Breast epithelium (tissue), 4 donors: ENCODE data around the gene KDF1. TPM values are rescaled to one million over a fixed set of nuclear protein-coding genes. Genes with fewer than 3 reads are reported as not detected.

Experiments
- DNase-seq, 2 donors: peaks; one replicate each; pipeline ENCODE4 v3.0.0-alpha.2; 2019; ENCODE audit warnings: low spot score in 2 of 2
- H3K27ac ChIP-seq, 2 donors: fragments of 200-600 bp; sonication (generic) in 1 of 2; one replicate each; pipeline ENCODE4 v1.5.1; 2016 to 2019; ENCODE audit warnings: mild to moderate bottlenecking in 1 of 2
- H3K27me3 ChIP-seq, 2 donors: fragments of 200-600 bp; sonication (generic) in 1 of 2; one replicate each; pipeline versions ENCODE4 v1.5.1 to v1.6.0; 2017 to 2019; ENCODE audit warnings: control low read depth in 1 of 2, mild to moderate bottlenecking in 1 of 2
- H3K36me3 ChIP-seq: fragments of 200-600 bp; one replicate; pipeline ENCODE4 v1.5.1; 2019
- H3K4me1 ChIP-seq, 2 donors: fragments of 200-600 bp; sonication (generic); one replicate each; pipeline ENCODE4 v1.5.1; 2016 to 2019; ENCODE audit warnings: control low read depth in 1 of 2
- H3K4me3 ChIP-seq, 3 donors: fragments of 200-600 bp; sonication (generic); 1 replicate in 2 of 3; 2 replicates in 1 of 3; pipeline ENCODE4 v1.5.1; 2016 to 2019; ENCODE audit warnings: mild to moderate bottlenecking in 3 of 3, moderate library complexity in 2 of 3
- H3K9me3 ChIP-seq, 2 donors: fragments of 200-600 bp; sonication (generic) in 1 of 2; one replicate each; pipeline ENCODE4 v1.5.1; 2016 to 2019; ENCODE audit warnings: control low read depth in 1 of 2
- POLR2A ChIP-seq: fragments of 450-650 bp; IDR thresholded peaks from one replicate; pipeline ENCODE4 v1.6.1; 2016; ENCODE audit warnings: antibody characterized with exemption, mild to moderate bottlenecking, moderate library complexity
- POLR2AphosphoS5 ChIP-seq, 3 donors: sonication (generic); formaldehyde crosslinking; IDR thresholded peaks; one replicate each; pipeline ENCODE4 v1.6.1; 2017; ENCODE audit warnings: antibody characterized with exemption in 3 of 3
- intact Hi-C: fragments of 100-400 bp; cut with DNase I; formaldehyde crosslinking; loops from one replicate; pipeline ENCODE4 v1.15.1; 2023; ENCODE audit warnings: low total_unique reads
- total RNA-seq, 3 donors: library from RNA; depleted of rRNA; stranded (reverse); fragments of >200 nt; gene quantifications; one replicate each; pipeline ENCODE4 v1.1.0, GENCODE V29; 2016
- TF ChIP-seq, protein P1 (sequence below), 3 donors: fragments of 450-650 bp; IDR thresholded peaks; one replicate each; pipeline ENCODE4 v1.5.1; 2016 to 2017; ENCODE audit warnings: antibody characterized with exemption in 3 of 3, mild to moderate bottlenecking in 3 of 3, moderate library complexity in 3 of 3

The KDF1 gene
- total RNA-seq, 3 donors from 2014 or later, result 10.8 to 22.2 TPM; not detected in 1

DNA sequence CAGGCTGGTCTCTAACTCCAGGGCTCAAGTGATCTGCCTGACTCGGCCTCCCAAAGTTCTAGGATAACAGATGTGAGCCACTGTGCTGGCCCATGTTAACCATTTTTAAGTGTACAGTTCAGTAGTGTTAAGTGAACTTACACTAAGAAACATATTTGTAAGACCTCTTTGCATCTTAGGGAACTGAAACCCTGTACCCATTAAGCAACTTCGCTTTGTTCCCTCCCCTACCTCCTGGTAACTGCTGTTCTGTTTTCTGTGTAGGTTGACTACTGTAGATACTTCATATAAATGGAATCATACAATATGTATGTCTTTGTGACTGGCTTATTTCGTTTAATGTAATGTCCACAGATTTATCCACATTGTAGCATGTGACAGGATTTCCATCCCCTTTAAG, 27.7 kb downstream of the KDF1 start:
- no peak overlapping the region for H3K4me3 ChIP-seq
- TF ChIP-seq, protein P1, sequence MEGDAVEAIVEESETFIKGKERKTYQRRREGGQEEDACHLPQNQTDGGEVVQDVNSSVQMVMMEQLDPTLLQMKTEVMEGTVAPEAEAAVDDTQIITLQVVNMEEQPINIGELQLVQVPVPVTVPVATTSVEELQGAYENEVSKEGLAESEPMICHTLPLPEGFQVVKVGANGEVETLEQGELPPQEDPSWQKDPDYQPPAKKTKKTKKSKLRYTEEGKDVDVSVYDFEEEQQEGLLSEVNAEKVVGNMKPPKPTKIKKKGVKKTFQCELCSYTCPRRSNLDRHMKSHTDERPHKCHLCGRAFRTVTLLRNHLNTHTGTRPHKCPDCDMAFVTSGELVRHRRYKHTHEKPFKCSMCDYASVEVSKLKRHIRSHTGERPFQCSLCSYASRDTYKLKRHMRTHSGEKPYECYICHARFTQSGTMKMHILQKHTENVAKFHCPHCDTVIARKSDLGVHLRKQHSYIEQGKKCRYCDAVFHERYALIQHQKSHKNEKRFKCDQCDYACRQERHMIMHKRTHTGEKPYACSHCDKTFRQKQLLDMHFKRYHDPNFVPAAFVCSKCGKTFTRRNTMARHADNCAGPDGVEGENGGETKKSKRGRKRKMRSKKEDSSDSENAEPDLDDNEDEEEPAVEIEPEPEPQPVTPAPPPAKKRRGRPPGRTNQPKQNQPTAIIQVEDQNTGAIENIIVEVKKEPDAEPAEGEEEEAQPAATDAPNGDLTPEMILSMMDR (IDR thresholded peaks at IDR 0.05), result no peak
- no peak for TF ChIP-seq POLR2A
- TF ChIP-seq POLR2AphosphoS5 (IDR thresholded peaks at IDR 0.05), result no peak
- no peak for DNase-seq
- no peaks in the 10 kb centered on the region for H3K27me3 ChIP-seq
- no peaks in the 10 kb centered on the region for H3K36me3 ChIP-seq
- H3K27ac ChIP-seq, result no peak overlapping the region
- intact Hi-C loops, result no loop called here
- H3K9me3 ChIP-seq, result no peaks in the 10 kb centered on the region
- H3K4me1 ChIP-seq, result no peaks in the 10 kb centered on the region

DNA sequence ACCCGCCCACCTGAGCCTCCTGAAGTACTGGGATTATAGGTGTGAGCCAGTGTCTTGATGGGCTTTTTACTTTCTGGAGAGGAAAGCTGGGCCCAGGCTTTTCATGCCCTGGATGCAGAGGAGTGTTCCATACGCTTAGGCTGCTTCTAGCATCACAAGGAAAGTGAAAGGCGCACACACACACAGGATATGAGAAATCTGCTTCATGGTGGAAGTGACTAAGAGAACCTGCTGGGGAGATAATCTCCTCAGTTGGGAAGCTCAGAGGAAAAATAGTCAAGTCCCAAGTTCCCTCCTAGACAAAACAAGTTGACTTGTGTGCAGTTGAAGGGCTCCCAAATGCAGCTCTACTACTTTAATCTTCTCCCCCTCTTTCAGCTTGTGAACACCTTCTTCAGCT, 36.6 kb downstream of the KDF1 start:
- Histone ChIP-seq H3K36me3 (no peaks in the 10 kb centered on the region), H3K4me3 (no peak overlapping the region), H3K27me3 (no peaks in the 10 kb centered on the region), H3K9me3 (no peaks in the 10 kb centered on the region), H3K4me1 (peaks cover 8 to 16% of the 10 kb centered on the region in 2 donors), H3K27ac (no peak overlapping the region)
- DNase-seq, result no peak
- intact Hi-C loops, result no loop called here
- TF ChIP-seq, protein P1 (IDR thresholded peaks at IDR 0.05), result no peak
- no peak for TF ChIP-seq POLR2AphosphoS5 (IDR thresholded peaks at IDR 0.05)
- no peak for TF ChIP-seq POLR2A

DNA sequence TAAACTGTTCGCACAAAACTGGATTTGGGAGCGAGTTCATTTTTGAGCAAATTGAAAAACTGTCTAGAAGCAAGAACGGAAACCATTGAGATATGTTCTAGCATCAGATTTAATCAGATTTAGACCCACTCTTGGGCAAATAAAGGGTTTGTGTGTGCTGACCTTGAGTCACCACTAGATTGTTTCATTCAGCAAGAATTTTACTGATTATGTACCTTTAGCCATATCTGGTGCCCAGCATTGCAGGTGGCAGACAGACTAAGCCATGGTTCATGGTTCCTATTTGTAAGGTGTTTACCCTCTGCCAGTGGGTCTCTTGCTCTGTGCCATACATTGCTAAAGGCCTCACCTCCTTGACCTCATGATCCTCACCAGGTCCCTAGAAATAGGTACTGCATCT, 37.4 kb downstream of the KDF1 start:
- intact Hi-C loops, result no loop called here
- Histone ChIP-seq H3K9me3 (no peaks in the 10 kb centered on the region), H3K4me3 (peak overlapping the region in 2 of 3 donors; percentile 89 to 100), H3K27ac (no peak overlapping the region), H3K4me1 (peaks cover 8 to 16% of the 10 kb centered on the region in 2 donors), H3K36me3 (no peaks in the 10 kb centered on the region), H3K27me3 (no peaks in the 10 kb centered on the region)
- DNase-seq, result no peak
- TF ChIP-seq POLR2A, result no peak
- no peak for TF ChIP-seq POLR2AphosphoS5 (IDR thresholded peaks at IDR 0.05)
- TF ChIP-seq, protein P1 (IDR thresholded peaks at IDR 0.05), result no peak

DNA sequence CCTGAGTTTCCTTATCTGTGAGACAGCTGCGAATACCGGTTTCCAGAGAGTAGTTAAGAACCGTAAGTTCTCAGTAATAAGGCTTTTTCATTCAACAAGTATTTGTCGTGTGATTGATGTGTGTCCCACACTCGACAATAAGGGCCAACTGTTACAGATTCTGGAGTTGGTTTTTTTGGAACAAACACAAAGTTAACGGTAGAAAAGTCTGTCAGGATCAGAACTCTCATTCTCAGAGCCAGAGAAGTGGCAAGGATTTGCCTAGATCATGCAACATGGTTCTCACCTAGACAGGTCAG, 37.9 kb downstream of the KDF1 start:
- peak overlapping the region; percentile 89 to 100 (median 93) for H3K4me3 ChIP-seq
- DNase-seq, result no peak
- intact Hi-C loops, result no loop called here
- TF ChIP-seq POLR2A (no peak), POLR2AphosphoS5 (IDR thresholded peaks at IDR 0.05) (no peak)
- TF ChIP-seq, protein P1 (IDR thresholded peaks at IDR 0.05), result no peak
- H3K4me1 ChIP-seq, result peaks cover 8 to 16% of the 10 kb centered on the region in 2 donors
- H3K9me3 ChIP-seq, result no peaks in the 10 kb centered on the region
- no peaks in the 10 kb centered on the region for H3K36me3 ChIP-seq
- peak overlapping the region in 1 of 2 donors; percentile 94 for H3K27ac ChIP-seq
- no peaks in the 10 kb centered on the region for H3K27me3 ChIP-seq

DNA sequence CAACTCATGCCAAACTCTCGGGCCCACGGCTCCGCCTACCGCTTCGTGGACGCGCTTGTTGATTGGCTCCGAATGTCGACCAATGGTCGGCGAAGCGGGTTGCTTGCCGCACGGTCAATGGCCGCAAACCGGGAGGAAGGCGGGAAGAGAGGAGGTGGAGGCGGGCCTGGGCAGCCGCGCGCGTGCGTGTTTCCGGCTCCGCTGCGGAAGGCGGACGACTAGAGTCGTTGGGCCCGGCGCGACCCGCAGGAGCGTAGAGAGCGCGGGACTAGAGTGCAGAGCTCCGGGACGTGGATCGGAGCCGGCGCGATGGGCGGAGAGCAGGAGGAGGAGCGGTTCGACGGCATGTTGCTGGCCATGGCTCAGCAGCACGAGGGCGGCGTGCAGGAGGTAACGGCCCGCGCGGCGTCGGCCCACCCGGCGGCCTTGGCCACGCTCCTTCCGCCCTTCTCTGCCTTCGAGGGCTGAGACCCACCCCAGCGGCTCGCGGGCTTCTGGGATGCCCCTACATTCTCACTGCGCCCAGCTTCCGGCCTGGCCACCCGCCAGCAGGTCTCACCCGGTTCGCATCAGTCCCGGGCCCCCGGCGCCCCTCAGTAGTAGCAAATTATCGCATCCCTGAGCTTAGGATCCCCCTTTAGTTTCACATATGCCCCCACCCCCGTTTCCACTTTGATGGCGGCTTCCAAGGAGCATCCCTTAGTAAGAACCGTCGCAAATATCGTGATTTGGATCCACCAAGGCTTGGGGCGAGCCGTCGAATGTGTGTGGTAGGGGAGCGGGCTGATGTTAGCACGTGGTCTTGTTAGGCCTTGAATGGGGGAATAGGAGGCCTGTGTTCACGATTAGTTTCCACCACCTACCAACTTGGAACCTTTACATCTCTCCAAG, 38.5 kb downstream of the KDF1 start, which contains the start of gene NUDC:
Gene NUDC, plus strand, starts transcription at position 204 of the 891 bp plus-strand sequence. Its CDS starts 106 bp downstream, at position 310.
- Histone ChIP-seq H3K27ac (peak within 1 kb of the TSS; percentile 93 to 94), H3K9me3 (no peaks in the 10 kb centered on the region), H3K36me3 (no peaks in the 10 kb centered on the region), H3K4me3 (peak within 1 kb of the TSS; percentile 89 to 100 (median 93)), H3K27me3 (no peaks in the 10 kb centered on the region), H3K4me1 (peaks cover 8 to 16% of the 10 kb centered on the region in 2 donors)
- TF ChIP-seq, protein P1 (IDR thresholded peaks at IDR 0.05), result no peak
- TF ChIP-seq POLR2AphosphoS5 (IDR thresholded peaks at IDR 0.05), result peak; percentile 90 to 97 (median 93)
- peak; percentile 90 for TF ChIP-seq POLR2A
- intact Hi-C loops, result no loop called here
- peak; percentile 96 to 97 for DNase-seq
